Trophoblast cell (in vitro differentiated cells and primary cell): ENCODE results near the gene CBR1.

Experiments used
- DNase-seq, 2 donors: peaks; one replicate each; pipeline ENCODE4 v3.0.0-alpha.2; 2016
- H2AFZ ChIP-seq: 2 replicates; pipeline ENCODE4 v1.6.1; 2013; ENCODE audit warnings: low read length, moderate library complexity, mild to moderate bottlenecking; ENCODE audit not compliant: insufficient read depth, poor library complexity
- H2AK5ac ChIP-seq: 2 replicates; pipeline ENCODE4 v1.6.1; 2013; ENCODE audit warnings: mild to moderate bottlenecking, low read length
- H2BK120ac ChIP-seq: 2 replicates; pipeline ENCODE4 v1.6.1; 2013; ENCODE audit warnings: low read length, mild to moderate bottlenecking, moderate library complexity; ENCODE audit not compliant: insufficient read depth, poor library complexity
- H2BK12ac ChIP-seq: 2 replicates; pipeline ENCODE4 v1.6.1; 2013; ENCODE audit warnings: mild to moderate bottlenecking, low read length, moderate library complexity
- H2BK5ac ChIP-seq: 2 replicates; pipeline ENCODE4 v1.6.1; 2013; ENCODE audit warnings: low read length, low read depth, moderate library complexity, mild to moderate bottlenecking; ENCODE audit not compliant: poor library complexity
- H3K14ac ChIP-seq: 2 replicates; pipeline ENCODE4 v1.6.1; 2013; ENCODE audit warnings: mild to moderate bottlenecking, low read length
- H3K18ac ChIP-seq: 2 replicates; pipeline ENCODE4 v1.6.1; 2013; ENCODE audit warnings: mild to moderate bottlenecking, low read length
- H3K23ac ChIP-seq: 2 replicates; pipeline ENCODE4 v1.6.1; 2013; ENCODE audit warnings: low read length
- H3K27ac ChIP-seq: 2 replicates; pipeline ENCODE4 v1.5.1; 2013; ENCODE audit warnings: low read depth, mild to moderate bottlenecking, inconsistent platforms, low read length, moderate library complexity
- H3K27me3 ChIP-seq: 2 replicates; pipeline ENCODE4 v1.6.1; 2013; ENCODE audit warnings: inconsistent platforms, mild to moderate bottlenecking, low read length, moderate library complexity; ENCODE audit not compliant: insufficient read depth
- H3K36me3 ChIP-seq, 2 experiments: 1 replicate in 1 of 2; 2 replicates in 1 of 2; pipeline ENCODE4 v1.6.1; 2013; ENCODE audit warnings: low read length in 2 of 2, mild to moderate bottlenecking in 2 of 2, moderate library complexity in 1 of 2; ENCODE audit not compliant: insufficient read depth in 2 of 2, control insufficient read depth in 1 of 2
- H3K4ac ChIP-seq: 2 replicates; pipeline ENCODE4 v1.6.1; 2013; ENCODE audit warnings: low read depth, mild to moderate bottlenecking, low read length, moderate library complexity
- H3K4me1 ChIP-seq, 2 experiments: 1 replicate in 1 of 2; 2 replicates in 1 of 2; pipeline ENCODE4 v1.6.1; 2013; ENCODE audit warnings: low read length in 2 of 2, mild to moderate bottlenecking in 2 of 2, moderate library complexity in 1 of 2; ENCODE audit not compliant: insufficient read depth in 2 of 2, control insufficient read depth in 1 of 2
- H3K4me2 ChIP-seq: 2 replicates; pipeline ENCODE4 v1.6.1; 2013; ENCODE audit warnings: inconsistent platforms, mild to moderate bottlenecking, low read length, moderate library complexity
- H3K4me3 ChIP-seq: 2 replicates; pipeline ENCODE4 v1.5.1; 2013; ENCODE audit warnings: mild to moderate bottlenecking, low read depth, low read length, inconsistent platforms
- H3K79me1 ChIP-seq: one replicate; pipeline ENCODE4 v1.6.1; 2013; ENCODE audit warnings: low read length
- H3K79me2 ChIP-seq: 2 replicates; pipeline ENCODE4 v1.6.1; 2013; ENCODE audit warnings: low read length, mild to moderate bottlenecking; ENCODE audit not compliant: control insufficient read depth, insufficient read depth, poor library complexity
- H3K9ac ChIP-seq: 2 replicates; pipeline ENCODE4 v1.6.1; 2013; ENCODE audit warnings: mild to moderate bottlenecking, low read length
- H3K9me3 ChIP-seq: 2 replicates; pipeline ENCODE4 v1.6.1; 2013; ENCODE audit warnings: low read depth, mild to moderate bottlenecking, control low read depth, inconsistent platforms, low read length; ENCODE audit not compliant: insufficient read depth
- H4K12ac ChIP-seq: 2 replicates; pipeline ENCODE4 v1.6.1; 2013; ENCODE audit warnings: low read depth, mild to moderate bottlenecking, low read length, moderate library complexity
- H4K8ac ChIP-seq: 2 replicates; pipeline ENCODE4 v1.6.1; 2013; ENCODE audit warnings: low read depth, mild to moderate bottlenecking, low read length, moderate library complexity
- H4K91ac ChIP-seq: one replicate; pipeline ENCODE4 v1.6.1; 2013; ENCODE audit warnings: low read depth, mild to moderate bottlenecking, low read length, moderate library complexity
- WGBS: extraction: QIAGEN DNeasy Blood & Tissue Kit; methylation state at CpG from one replicate; pipeline ENCODE4 v1.1.7; 2013; ENCODE audit warnings: missing lambda C conversion rate; ENCODE audit not compliant: insufficient read length, insufficient coverage; ENCODE audit errors: extremely low coverage; 5-methylcytosine and 5-hydroxymethylcytosine counted together

Gene CBR1

DNA sequence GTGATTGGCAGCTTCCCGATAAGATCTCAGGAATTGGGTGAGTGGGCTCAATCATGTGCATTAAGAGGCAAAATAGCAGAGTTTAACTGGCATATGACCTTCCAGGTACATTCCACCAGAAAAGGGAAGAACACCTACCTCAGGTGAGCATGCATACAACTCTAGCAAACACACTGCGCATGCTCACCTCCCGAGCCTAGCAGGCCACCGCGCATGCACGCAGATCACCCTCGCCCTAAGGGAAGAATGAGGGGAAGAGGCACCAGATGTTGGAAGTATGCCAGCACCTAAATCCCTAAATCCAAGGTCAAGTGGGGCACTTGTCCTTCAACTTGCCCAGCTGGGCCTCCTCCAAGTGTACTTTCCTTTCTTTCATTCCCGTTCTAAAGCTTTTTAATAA is 41.4 kb downstream of the CBR1 start:
- Histone ChIP-seq H2BK12ac (peak overlapping the region; percentile 23), H3K9ac (no peak overlapping the region), H3K18ac (no peak overlapping the region), H2BK5ac (no peak overlapping the region), H3K4ac (no peak overlapping the region), H2AK5ac (no peak overlapping the region), H3K14ac (no peak overlapping the region), H3K9me3 (no peaks in the 10 kb centered on the region), H3K27ac (no peak overlapping the region), H3K79me1 (no peaks in the 10 kb centered on the region), H3K4me2 (no peak overlapping the region), H3K27me3 (no peaks in the 10 kb centered on the region), H3K23ac (no peak overlapping the region), H3K4me3 (no peak overlapping the region), H4K91ac (no peak overlapping the region), H4K8ac (no peak overlapping the region), H3K36me3 (peaks cover 5 to 8% of the 10 kb centered on the region in 2 experiments), H3K79me2 (no peaks in the 10 kb centered on the region), H2AFZ (no peak overlapping the region), H3K4me1 (peaks cover 5% of the 10 kb centered on the region in 2 experiments), H4K12ac (no peak overlapping the region), H2BK120ac (no peak overlapping the region)
- WGBS = no CpG with 5 or more reads among the region's 8 CpGs
- peak; percentile 37 to 59 for DNase-seq

GRCh38 chr21:36113647-36114428 is 44.0 kb downstream of the CBR1 start:
- H4K12ac ChIP-seq = no peak overlapping the region
- H2BK120ac ChIP-seq = no peak overlapping the region
- H3K79me1 ChIP-seq = no peaks in the 10 kb centered on the region
- no peak overlapping the region for H4K91ac ChIP-seq
- no peak overlapping the region for H2AK5ac ChIP-seq
- H2AFZ ChIP-seq = no peak overlapping the region
- H3K9me3 ChIP-seq = no peaks in the 10 kb centered on the region
- no peak overlapping the region for H3K14ac ChIP-seq
- H3K9ac ChIP-seq = no peak overlapping the region
- H3K27me3 ChIP-seq = no peaks in the 10 kb centered on the region
- no peaks in the 10 kb centered on the region for H3K79me2 ChIP-seq
- H3K4ac ChIP-seq = no peak overlapping the region
- H3K18ac ChIP-seq = no peak overlapping the region
- H3K4me2 ChIP-seq = no peak overlapping the region
- no peak overlapping the region for H3K4me3 ChIP-seq
- no peak overlapping the region for H2BK5ac ChIP-seq
- H3K27ac ChIP-seq = no peak overlapping the region
- peaks cover 8 to 9% of the 10 kb centered on the region in 2 experiments for H3K4me1 ChIP-seq
- no peak overlapping the region for H4K8ac ChIP-seq
- H3K23ac ChIP-seq = no peak overlapping the region
- H2BK12ac ChIP-seq = no peak overlapping the region
- peaks cover 0 to 2% of the 10 kb centered on the region in 2 experiments for H3K36me3 ChIP-seq
- DNase-seq = peak; percentile 62 to 70
- WGBS = no CpG with 5 or more reads among the region's 17 CpGs

DNA sequence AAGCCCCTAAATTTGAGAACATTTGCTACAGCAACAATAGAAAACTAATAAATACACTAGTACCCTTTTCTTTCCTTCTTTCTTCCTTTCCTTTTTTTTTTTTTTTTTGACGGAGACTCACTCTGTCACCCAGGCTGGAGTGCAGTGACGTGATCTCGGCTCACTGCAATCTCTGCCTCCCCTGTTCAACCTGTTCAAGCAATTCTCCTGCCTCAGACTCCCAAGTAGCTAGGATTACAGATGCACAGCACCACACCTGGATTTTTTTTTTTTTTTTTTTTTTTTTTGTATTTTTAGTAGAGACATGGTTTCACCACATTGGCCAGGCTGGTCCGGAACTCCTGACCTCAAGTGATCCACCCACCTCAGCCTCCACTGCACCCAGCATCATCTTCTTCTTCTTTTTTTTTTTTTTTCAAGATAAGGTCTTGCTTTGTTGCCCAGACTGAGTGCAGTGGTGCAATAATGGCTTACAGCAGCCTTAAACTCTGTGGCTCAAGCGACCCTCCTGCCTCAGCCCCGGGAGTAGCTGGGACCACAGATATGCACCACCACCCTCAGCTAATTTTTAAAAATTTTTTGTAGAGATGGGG is 45.4 kb downstream of the CBR1 start:
- no peaks in the 10 kb centered on the region for H3K9me3 ChIP-seq
- no peak overlapping the region for H3K4me3 ChIP-seq
- H3K23ac ChIP-seq = no peak overlapping the region
- H2BK120ac ChIP-seq = no peak overlapping the region
- H3K9ac ChIP-seq = no peak overlapping the region
- no peak overlapping the region for H2AK5ac ChIP-seq
- H3K36me3 ChIP-seq = no peaks in the 10 kb centered on the region
- H4K8ac ChIP-seq = no peak overlapping the region
- no peaks in the 10 kb centered on the region for H3K79me2 ChIP-seq
- H2BK5ac ChIP-seq = no peak overlapping the region
- H3K27me3 ChIP-seq = no peaks in the 10 kb centered on the region
- H4K91ac ChIP-seq = no peak overlapping the region
- peak; percentile 25 to 56 for DNase-seq
- H4K12ac ChIP-seq = no peak overlapping the region
- H3K4me1 ChIP-seq = peaks cover 8 to 9% of the 10 kb centered on the region in 2 experiments
- H3K79me1 ChIP-seq = no peaks in the 10 kb centered on the region
- no CpG with 5 or more reads among the region's 6 CpGs for WGBS
- no peak overlapping the region for H3K14ac ChIP-seq
- H3K27ac ChIP-seq = no peak overlapping the region
- H3K4me2 ChIP-seq = no peak overlapping the region
- H3K18ac ChIP-seq = no peak overlapping the region
- H2BK12ac ChIP-seq = no peak overlapping the region
- H3K4ac ChIP-seq = no peak overlapping the region
- H2AFZ ChIP-seq = no peak overlapping the region

DNA sequence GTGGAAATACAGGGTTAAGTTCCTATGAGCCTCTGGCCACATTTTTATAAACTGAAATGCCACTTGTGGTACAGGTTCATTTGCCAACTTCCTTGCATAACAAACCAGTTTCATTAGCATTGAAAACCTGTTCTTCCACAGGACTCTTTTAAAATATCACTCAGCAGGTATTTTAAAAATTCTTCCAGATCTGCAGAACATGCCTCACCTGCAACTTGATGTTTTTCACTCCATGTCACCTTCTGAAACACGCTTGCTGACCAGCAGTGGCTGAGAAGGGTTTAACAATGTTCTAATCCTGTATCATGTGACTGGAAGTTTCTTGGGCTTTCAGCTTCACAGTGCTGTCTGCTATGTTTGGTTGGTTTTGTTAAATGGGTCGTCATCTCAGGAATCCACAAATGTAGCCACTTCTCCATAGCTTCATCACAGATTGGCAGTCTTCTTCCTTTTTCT is 47.5 kb downstream of the CBR1 start:
- Histone ChIP-seq H3K27me3 (no peaks in the 10 kb centered on the region), H4K8ac (no peak overlapping the region), H3K4me1 (peaks cover 3 to 6% of the 10 kb centered on the region in 2 experiments), H3K9ac (no peak overlapping the region), H2BK120ac (no peak overlapping the region), H3K18ac (no peak overlapping the region), H3K4me3 (no peak overlapping the region), H4K12ac (no peak overlapping the region), H2BK5ac (no peak overlapping the region), H3K79me1 (no peaks in the 10 kb centered on the region), H3K14ac (no peak overlapping the region), H3K27ac (no peak overlapping the region), H4K91ac (no peak overlapping the region), H3K23ac (no peak overlapping the region), H2AFZ (no peak overlapping the region), H2AK5ac (no peak overlapping the region), H3K79me2 (no peaks in the 10 kb centered on the region), H3K36me3 (no peaks in the 10 kb centered on the region), H2BK12ac (no peak overlapping the region), H3K4ac (no peak overlapping the region), H3K4me2 (no peak overlapping the region), H3K9me3 (no peaks in the 10 kb centered on the region)
- DNase-seq = peak; percentile 84 to 98
- WGBS = no CpG with 5 or more reads among the region's 2 CpGs
